HepG2 (cell line): Measurements from ENCODE around the gene MFF. TPM values are rescaled to one million over a fixed set of nuclear protein-coding genes. Genes with fewer than 3 reads are reported as not detected.
A peak's percentile ranks its signal among the peaks of the same experiment; 100 is the strongest.

ENCODE experiments used
- HDAC6 ChIP-seq: fragments of 200-600 bp; sonication (generic); IDR thresholded peaks from 2 replicates; pipeline ENCODE4 v1.7.0; 2017; ENCODE audit warnings: mild to moderate bottlenecking, antibody characterized with exemption, low read length, low read depth
- MAFG ChIP-seq: sonication (generic); formaldehyde crosslinking; IDR thresholded peaks from 2 replicates; pipeline ENCODE4 v1.5.1; 2020; ENCODE audit warnings: mild to moderate bottlenecking, missing genetic modification reagents
- MIXL1 ChIP-seq: IDR thresholded peaks from 2 replicates; pipeline ENCODE4 v1.6.1; 2016
- NR2F2 ChIP-seq: IDR thresholded peaks from 2 replicates; pipeline ENCODE4 v1.6.1; 2012; ENCODE audit warnings: low read depth, inconsistent platforms, borderline replicate concordance
- SALL1 ChIP-seq: sonication (generic); formaldehyde crosslinking; IDR thresholded peaks from 2 replicates; pipeline ENCODE4 v1.8.0; 2022; ENCODE audit warnings: mild to moderate bottlenecking, missing genetic modification reagents
- SRSF1 ChIP-seq: fragments of 200-400 bp; formaldehyde crosslinking; optimal IDR thresholded peaks from 2 replicates; pipeline ENCODE3; 2017; ENCODE audit warnings: mild to moderate bottlenecking, low read depth, low read length, moderate library complexity
- TMF1 ChIP-seq: sonication (generic); formaldehyde crosslinking; IDR thresholded peaks from 2 replicates; pipeline ENCODE4 v1.8.1; 2022; ENCODE audit warnings: low read depth, missing genetic modification reagents
- ZBTB20 ChIP-seq: sonication (generic); formaldehyde crosslinking; IDR thresholded peaks from 2 replicates; pipeline ENCODE4 v1.8.1; 2023; ENCODE audit warnings: missing genetic modification reagents, low read depth, mild to moderate bottlenecking, borderline replicate concordance
- ZNF451 ChIP-seq: sonication (generic); formaldehyde crosslinking; IDR thresholded peaks from 2 replicates; pipeline ENCODE4 v1.5.0; 2020; ENCODE audit warnings: mild to moderate bottlenecking, missing genetic modification reagents
- ZNF629 ChIP-seq: sonication (generic); formaldehyde crosslinking; conservative IDR thresholded peaks from 2 replicates; pipeline ENCODE4 v1.5.0; 2020; ENCODE audit warnings: missing genetic modification reagents
- polyA plus RNA-seq, 8 experiments: library from polyadenylated mRNA; depleted of rRNA in 3 of 8; stranded (reverse) in 7 of 8; unstranded in 1 of 8; fragments of >200 nt; fragmentation: Illumina TruSeq in 4 of 8; extraction: Trizol in 4 of 8; gene quantifications; 2 replicates each; pipeline versions ENCODE4 v1.2.1 to v1.2.3, GENCODE V29; 2011 to 2016; ENCODE audit warnings: low read depth in 4 of 8, missing spikeins in 1 of 8, mixed read lengths in 1 of 8; ENCODE audit not compliant: insufficient read depth in 1 of 8
- total RNA-seq, 5 experiments: library from RNA; depleted of rRNA; stranded (reverse); fragments of >200 nt; fragmentation: Illumina TruSeq; extraction: Trizol; gene quantifications; 2 replicates each; pipeline ENCODE4 v1.2.3, GENCODE V29; 2016; ENCODE audit warnings: low read depth in 1 of 5
- TF ChIP-seq, protein P1 (sequence below): sonication (generic); formaldehyde crosslinking; IDR thresholded peaks from 2 replicates; pipeline ENCODE4; 2020; ENCODE audit warnings: missing genetic modification reagents, mild to moderate bottlenecking, borderline replicate concordance
- TF ChIP-seq, protein P2 (sequence below): sonication (generic); formaldehyde crosslinking; IDR thresholded peaks from 2 replicates; pipeline ENCODE4 v1.5.0; 2020; ENCODE audit warnings: missing genetic modification reagents, mild to moderate bottlenecking, borderline replicate concordance
- TF ChIP-seq, protein P3 (sequence below): sonication (generic); formaldehyde crosslinking; IDR thresholded peaks from 2 replicates; pipeline ENCODE4 v1.4.0; 2020; ENCODE audit warnings: missing genetic modification reagents
- TF ChIP-seq, protein P4 (sequence below): IDR thresholded peaks from 2 replicates; pipeline ENCODE4 v1.6.1; 2012; ENCODE audit warnings: low read depth, low read length, improper control_type of control experiment

MFF gene
- total and polyA plus RNA-seq, 2 of the 13 experiments (the other 11 are each of a cell fraction or from before 2014, with no cell fraction given): 81.9 to 156 TPM

DNA sequence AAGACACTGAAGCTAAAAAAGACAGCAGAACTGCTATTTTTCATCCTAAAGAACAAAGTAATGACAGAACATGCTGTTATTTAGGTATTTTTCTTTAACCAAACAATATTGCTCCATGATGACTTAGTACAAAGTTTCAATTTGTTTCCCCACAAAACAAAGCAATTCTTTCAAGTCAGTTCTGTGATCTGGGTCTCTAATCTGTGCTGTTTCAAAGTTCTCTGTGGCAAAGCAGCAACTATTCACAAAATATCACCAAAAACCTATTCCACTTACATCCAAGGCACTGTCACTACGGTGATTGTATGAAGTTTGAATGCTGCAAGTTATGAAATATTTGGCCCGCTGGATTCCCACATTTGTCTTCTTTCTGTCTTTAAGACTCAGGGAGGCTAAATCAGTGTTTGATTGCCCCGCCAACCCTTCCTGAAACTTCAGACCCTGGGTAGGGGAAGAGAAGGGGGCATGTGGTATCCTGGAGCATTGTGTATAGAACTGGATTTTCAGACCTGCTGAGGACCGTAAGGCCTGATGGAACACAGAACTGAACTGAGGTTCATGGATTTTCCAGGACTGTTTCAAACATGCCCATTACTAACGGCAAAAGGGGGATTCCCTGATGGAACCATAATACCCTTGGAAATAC is 13.1 kb upstream of the MFF start (continued):
- TF ChIP-seq, protein P1, sequence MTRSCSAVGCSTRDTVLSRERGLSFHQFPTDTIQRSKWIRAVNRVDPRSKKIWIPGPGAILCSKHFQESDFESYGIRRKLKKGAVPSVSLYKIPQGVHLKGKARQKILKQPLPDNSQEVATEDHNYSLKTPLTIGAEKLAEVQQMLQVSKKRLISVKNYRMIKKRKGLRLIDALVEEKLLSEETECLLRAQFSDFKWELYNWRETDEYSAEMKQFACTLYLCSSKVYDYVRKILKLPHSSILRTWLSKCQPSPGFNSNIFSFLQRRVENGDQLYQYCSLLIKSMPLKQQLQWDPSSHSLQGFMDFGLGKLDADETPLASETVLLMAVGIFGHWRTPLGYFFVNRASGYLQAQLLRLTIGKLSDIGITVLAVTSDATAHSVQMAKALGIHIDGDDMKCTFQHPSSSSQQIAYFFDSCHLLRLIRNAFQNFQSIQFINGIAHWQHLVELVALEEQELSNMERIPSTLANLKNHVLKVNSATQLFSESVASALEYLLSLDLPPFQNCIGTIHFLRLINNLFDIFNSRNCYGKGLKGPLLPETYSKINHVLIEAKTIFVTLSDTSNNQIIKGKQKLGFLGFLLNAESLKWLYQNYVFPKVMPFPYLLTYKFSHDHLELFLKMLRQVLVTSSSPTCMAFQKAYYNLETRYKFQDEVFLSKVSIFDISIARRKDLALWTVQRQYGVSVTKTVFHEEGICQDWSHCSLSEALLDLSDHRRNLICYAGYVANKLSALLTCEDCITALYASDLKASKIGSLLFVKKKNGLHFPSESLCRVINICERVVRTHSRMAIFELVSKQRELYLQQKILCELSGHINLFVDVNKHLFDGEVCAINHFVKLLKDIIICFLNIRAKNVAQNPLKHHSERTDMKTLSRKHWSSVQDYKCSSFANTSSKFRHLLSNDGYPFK (CRISPR knock-in tag): no peak
- TF ChIP-seq MAFG (CRISPR knock-in tag) (no peak), NR2F2 (peak; percentile 25; the same call in 1 of the 2 replicates), SRSF1 (no peak), TMF1 (CRISPR knock-in tag) (no peak), ZNF451 (no peak), MIXL1 (0 out of 2 replicates have a peak, but pooled peaks have one; percentile 29), ZBTB20 (no peak), SALL1 (CRISPR knock-in tag) (peak; percentile 62), HDAC6 (no peak), ZNF629 (no peak)
- TF ChIP-seq, protein P2, sequence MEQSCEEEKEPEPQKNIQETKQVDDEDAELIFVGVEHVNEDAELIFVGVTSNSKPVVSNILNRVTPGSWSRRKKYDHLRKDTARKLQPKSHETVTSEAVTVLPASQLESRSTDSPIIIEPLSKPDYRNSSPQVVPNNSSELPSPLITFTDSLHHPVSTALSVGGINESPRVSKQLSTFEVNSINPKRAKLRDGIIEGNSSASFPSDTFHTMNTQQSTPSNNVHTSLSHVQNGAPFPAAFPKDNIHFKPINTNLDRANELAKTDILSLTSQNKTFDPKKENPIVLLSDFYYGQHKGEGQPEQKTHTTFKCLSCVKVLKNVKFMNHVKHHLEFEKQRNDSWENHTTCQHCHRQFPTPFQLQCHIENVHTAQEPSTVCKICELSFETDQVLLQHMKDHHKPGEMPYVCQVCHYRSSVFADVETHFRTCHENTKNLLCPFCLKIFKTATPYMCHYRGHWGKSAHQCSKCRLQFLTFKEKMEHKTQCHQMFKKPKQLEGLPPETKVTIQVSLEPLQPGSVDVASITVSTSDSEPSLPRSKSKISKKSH: no peak
- TF ChIP-seq, protein P3, sequence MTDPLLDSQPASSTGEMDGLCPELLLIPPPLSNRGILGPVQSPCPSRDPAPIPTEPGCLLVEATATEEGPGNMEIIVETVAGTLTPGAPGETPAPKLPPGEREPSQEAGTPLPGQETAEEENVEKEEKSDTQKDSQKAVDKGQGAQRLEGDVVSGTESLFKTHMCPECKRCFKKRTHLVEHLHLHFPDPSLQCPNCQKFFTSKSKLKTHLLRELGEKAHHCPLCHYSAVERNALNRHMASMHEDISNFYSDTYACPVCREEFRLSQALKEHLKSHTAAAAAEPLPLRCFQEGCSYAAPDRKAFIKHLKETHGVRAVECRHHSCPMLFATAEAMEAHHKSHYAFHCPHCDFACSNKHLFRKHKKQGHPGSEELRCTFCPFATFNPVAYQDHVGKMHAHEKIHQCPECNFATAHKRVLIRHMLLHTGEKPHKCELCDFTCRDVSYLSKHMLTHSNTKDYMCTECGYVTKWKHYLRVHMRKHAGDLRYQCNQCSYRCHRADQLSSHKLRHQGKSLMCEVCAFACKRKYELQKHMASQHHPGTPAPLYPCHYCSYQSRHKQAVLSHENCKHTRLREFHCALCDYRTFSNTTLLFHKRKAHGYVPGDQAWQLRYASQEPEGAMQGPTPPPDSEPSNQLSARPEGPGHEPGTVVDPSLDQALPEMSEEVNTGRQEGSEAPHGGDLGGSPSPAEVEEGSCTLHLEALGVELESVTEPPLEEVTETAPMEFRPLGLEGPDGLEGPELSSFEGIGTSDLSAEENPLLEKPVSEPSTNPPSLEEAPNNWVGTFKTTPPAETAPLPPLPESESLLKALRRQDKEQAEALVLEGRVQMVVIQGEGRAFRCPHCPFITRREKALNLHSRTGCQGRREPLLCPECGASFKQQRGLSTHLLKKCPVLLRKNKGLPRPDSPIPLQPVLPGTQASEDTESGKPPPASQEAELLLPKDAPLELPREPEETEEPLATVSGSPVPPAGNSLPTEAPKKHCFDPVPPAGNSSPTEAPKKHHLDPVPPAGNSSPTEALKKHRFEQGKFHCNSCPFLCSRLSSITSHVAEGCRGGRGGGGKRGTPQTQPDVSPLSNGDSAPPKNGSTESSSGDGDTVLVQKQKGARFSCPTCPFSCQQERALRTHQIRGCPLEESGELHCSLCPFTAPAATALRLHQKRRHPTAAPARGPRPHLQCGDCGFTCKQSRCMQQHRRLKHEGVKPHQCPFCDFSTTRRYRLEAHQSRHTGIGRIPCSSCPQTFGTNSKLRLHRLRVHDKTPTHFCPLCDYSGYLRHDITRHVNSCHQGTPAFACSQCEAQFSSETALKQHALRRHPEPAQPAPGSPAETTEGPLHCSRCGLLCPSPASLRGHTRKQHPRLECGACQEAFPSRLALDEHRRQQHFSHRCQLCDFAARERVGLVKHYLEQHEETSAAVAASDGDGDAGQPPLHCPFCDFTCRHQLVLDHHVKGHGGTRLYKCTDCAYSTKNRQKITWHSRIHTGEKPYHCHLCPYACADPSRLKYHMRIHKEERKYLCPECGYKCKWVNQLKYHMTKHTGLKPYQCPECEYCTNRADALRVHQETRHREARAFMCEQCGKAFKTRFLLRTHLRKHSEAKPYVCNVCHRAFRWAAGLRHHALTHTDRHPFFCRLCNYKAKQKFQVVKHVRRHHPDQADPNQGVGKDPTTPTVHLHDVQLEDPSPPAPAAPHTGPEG: no peak
- TF ChIP-seq, protein P4, sequence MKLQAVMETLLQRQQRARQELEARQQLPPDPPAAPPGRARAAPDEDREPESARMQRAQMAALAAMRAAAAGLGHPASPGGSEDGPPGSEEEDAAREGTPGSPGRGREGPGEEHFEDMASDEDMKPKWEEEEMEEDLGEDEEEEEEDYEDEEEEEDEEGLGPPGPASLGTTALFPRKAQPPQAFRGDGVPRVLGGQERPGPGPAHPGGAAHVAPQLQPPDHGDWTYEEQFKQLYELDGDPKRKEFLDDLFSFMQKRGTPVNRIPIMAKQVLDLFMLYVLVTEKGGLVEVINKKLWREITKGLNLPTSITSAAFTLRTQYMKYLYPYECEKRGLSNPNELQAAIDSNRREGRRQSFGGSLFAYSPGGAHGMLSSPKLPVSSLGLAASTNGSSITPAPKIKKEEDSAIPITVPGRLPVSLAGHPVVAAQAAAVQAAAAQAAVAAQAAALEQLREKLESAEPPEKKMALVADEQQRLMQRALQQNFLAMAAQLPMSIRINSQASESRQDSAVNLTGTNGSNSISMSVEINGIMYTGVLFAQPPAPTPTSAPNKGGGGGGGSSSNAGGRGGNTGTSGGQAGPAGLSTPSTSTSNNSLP: peak; percentile 58; the same call in 1 of the 2 replicates
